HepG2 (cell line): ENCODE results near the gene TFF2. TPM values are rescaled to one million over a fixed set of nuclear protein-coding genes. Genes with fewer than 3 reads are reported as not detected.
A peak's percentile ranks its signal among the peaks of the same experiment; 100 is the strongest.

ENCODE experiments used
- CREB3 ChIP-seq: sonication (generic); formaldehyde crosslinking; IDR thresholded peaks from 2 replicates; pipeline ENCODE4 v1.5.0; 2020; ENCODE audit warnings: missing genetic modification reagents
- HBP1 ChIP-seq: IDR thresholded peaks from 2 replicates; pipeline ENCODE4 v1.6.1; 2016; ENCODE audit warnings: low read depth, control low read depth
- HDAC1 ChIP-seq: sonication (generic); formaldehyde crosslinking; IDR thresholded peaks from 2 replicates; pipeline ENCODE4 v1.5.1; 2020; ENCODE audit warnings: mild to moderate bottlenecking, missing genetic modification reagents
- HMGXB4 ChIP-seq, 2 experiments: sonication (generic) in 1 of 2; formaldehyde crosslinking in 1 of 2; IDR thresholded peaks; 2 replicates each; pipeline versions ENCODE4 v1.4.0 to v1.6.1; 2018 to 2020; ENCODE audit warnings: missing genetic modification reagents in 2 of 2, borderline replicate concordance in 1 of 2, low read depth in 1 of 2, mild to moderate bottlenecking in 1 of 2, missing biosample characterization in 1 of 2
- JUN ChIP-seq: sonication (generic); formaldehyde crosslinking; IDR thresholded peaks from 2 replicates; pipeline ENCODE4 v1.4.0; 2020; ENCODE audit warnings: mild to moderate bottlenecking, missing genetic modification reagents
- MTF1 ChIP-seq: sonication (generic); formaldehyde crosslinking; IDR thresholded peaks from 2 replicates; pipeline ENCODE4 v1.5.0; 2020; ENCODE audit warnings: missing genetic modification reagents
- TFAP4 ChIP-seq: sonication (generic); IDR thresholded peaks from 2 replicates; pipeline ENCODE4 v1.6.1; 2016; ENCODE audit warnings: low read depth, borderline replicate concordance
- THAP11 ChIP-seq: IDR thresholded peaks from 2 replicates; pipeline ENCODE4 v1.6.1; 2016; ENCODE audit warnings: missing biosample characterization, missing genetic modification reagents
- THRA ChIP-seq: sonication (generic); formaldehyde crosslinking; IDR thresholded peaks from 2 replicates; pipeline ENCODE4 v1.4.0; 2020; ENCODE audit warnings: missing genetic modification reagents, borderline replicate concordance
- ZNF142 ChIP-seq: sonication (generic); formaldehyde crosslinking; IDR thresholded peaks from 2 replicates; pipeline ENCODE4 v1.4.0; 2020; ENCODE audit warnings: missing genetic modification reagents
- ZNF616 ChIP-seq: sonication (generic); formaldehyde crosslinking; IDR thresholded peaks from 2 replicates; pipeline ENCODE4 v1.5.0; 2020; ENCODE audit warnings: low read depth, mild to moderate bottlenecking, missing genetic modification reagents
- polyA plus RNA-seq, 8 experiments: library from polyadenylated mRNA; depleted of rRNA in 3 of 8; stranded (reverse) in 7 of 8; unstranded in 1 of 8; fragments of >200 nt; fragmentation: Illumina TruSeq in 4 of 8; extraction: Trizol in 4 of 8; gene quantifications; 2 replicates each; pipeline versions ENCODE4 v1.2.1 to v1.2.3, GENCODE V29; 2011 to 2016; ENCODE audit warnings: low read depth in 4 of 8, missing spikeins in 1 of 8, mixed read lengths in 1 of 8; ENCODE audit not compliant: insufficient read depth in 1 of 8
- total RNA-seq, 5 experiments: library from RNA; depleted of rRNA; stranded (reverse); fragments of >200 nt; fragmentation: Illumina TruSeq; extraction: Trizol; gene quantifications; 2 replicates each; pipeline ENCODE4 v1.2.3, GENCODE V29; 2016; ENCODE audit warnings: low read depth in 1 of 5

TFF2 gene
- total and polyA plus RNA-seq, 2 of the 13 experiments (the other 11 are each of a cell fraction or from before 2014, with no cell fraction given), result 1.5 TPM; not detected in 1

GRCh38 chr21:42386034-42386591 is 35.3 kb upstream of the TFF2 start (continued):
- TF ChIP-seq HMGXB4 (CRISPR knock-in tag; IDR thresholded peaks at IDR 0.05; ENCODE audit: borderline replicate concordance in 1 of 2, low read depth in 1 of 2) (peak in 1 of 2 experiments; percentile 30; a peak in 2 of 4 replicates), TFAP4 (peak; percentile 82), ZNF616 (CRISPR knock-in tag) (no peak), THRA (CRISPR knock-in tag) (peak; percentile 85; the same call in 1 of the 2 replicates), ZNF142 (CRISPR knock-in tag) (no peak), HBP1 (CRISPR knock-in tag) (no peak), JUN (CRISPR knock-in tag) (0 out of 2 replicates have a peak, but pooled peaks have one; percentile 50), CREB3 (CRISPR knock-in tag) (no peak), THAP11 (CRISPR knock-in tag) (peak; percentile 75), HDAC1 (CRISPR knock-in tag) (peak; percentile 78), MTF1 (CRISPR knock-in tag) (no peak)
